Activated CD8-positive, alpha-beta memory T cell treated with anti-CD3 and anti-CD28 coated beads, Interleukin-2, amount 50 U/mL, for 48 hours (primary cell): Measurements from ENCODE around the gene HSPB2.

ENCODE experiments used
- DNase-seq: peaks from one replicate; pipeline ENCODE4 v3.0.0-alpha.2; 2020

Gene HSPB2

GRCh38 chr11:111941963-111942362 is 29.4 kb downstream of the HSPB2 start:
- DNase-seq, result no peak

GRCh38 chr11:111942829-111943228 is 30.3 kb downstream of the HSPB2 start:
- DNase-seq, result no peak

GRCh38 chr11:111944139-111944538 is 31.6 kb downstream of the HSPB2 start:
- no peak for DNase-seq

DNA sequence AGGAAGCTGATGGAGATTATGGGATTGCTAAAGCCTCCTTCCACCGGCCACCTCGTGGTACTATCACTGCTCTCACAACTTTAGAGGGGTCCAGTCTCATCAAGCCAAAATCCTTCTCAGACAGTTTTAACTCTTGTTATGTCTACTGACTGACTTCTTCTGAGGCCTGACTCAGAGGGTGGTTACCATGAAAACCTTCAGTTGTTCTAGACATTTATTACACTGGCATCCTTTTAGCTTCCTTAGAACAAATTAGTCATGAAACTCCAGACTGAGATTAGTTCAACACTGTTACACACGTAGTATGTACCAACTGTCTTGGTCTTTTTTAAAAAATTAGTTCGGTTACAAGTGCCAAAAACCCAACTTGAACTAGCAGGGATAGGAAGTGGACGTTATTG is 32.1 kb downstream of the HSPB2 start:
- no peak for DNase-seq

GRCh38 chr11:111945198-111945597 is 32.7 kb downstream of the HSPB2 start:
- DNase-seq, result no peak

DNA sequence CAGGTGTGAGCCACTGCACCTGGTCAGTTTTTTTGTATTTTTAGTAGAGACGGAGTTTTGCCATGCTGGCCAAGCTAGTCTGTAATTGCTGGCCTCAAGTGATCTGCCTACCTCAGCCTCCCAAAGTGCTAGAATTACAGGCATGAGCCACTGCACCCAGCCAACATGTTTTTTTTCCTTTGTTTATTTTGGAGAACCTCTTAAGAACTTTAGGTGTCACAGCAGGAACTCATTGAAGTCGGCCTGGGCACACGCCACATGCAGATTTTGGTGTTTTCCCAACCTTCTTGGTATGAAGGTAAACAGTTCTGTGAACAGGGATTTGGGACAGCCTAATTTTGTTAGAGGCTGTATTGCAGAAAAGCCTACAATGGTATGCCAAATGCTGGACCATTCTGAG is 34.0 kb downstream of the HSPB2 start:
- DNase-seq, result no peak

- no peak for DNase-seq
Observed at GRCh38 chr11:111947143-111947542, 34.6 kb downstream of the HSPB2 start.

- no peak for DNase-seq
Observed at GRCh38 chr11:111949519-111950426, 37.2 kb downstream of the HSPB2 start.

DNA sequence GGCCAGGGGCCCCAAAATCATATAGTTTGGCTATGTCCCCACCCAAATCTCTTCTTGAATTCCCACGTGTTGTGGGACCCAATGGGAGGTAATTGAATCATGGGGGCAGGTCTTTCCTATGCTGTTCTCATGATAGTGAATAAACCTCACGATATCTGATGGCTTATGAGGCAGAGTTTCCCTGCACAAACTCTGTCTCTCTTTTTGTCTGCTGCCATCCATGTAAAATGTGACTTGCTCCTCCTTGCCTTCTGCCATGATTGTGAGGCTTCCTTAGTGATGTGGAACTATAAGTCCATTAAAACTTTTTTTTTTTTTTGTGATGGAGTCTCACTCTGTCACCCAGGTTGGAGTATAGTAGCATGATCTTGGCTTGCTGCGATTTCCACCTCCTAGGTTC is 39.0 kb downstream of the HSPB2 start:
- DNase-seq, result no peak

DNA sequence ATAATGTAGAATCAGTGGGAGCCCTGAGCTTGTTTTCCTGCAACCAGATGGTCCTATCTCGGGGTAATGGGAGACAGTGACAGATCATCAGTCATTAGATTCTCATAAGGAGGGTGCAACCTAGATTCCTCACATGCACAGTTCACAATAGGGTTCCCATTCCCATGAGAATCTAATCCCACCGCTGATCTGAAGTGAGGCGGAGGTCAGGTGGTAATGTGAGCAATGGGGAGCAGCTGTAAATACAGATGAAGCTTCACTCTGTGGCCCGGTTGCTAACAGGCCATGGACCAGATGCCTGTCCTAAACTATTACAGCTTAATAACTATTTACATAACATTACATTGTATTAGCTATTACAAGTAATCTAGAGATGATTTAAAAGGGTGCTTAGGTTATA is 41.6 kb downstream of the HSPB2 start:
- no peak for DNase-seq

GRCh38 chr11:111957663-111958444 is 45.3 kb downstream of the HSPB2 start:
- DNase-seq, result no peak

DNA sequence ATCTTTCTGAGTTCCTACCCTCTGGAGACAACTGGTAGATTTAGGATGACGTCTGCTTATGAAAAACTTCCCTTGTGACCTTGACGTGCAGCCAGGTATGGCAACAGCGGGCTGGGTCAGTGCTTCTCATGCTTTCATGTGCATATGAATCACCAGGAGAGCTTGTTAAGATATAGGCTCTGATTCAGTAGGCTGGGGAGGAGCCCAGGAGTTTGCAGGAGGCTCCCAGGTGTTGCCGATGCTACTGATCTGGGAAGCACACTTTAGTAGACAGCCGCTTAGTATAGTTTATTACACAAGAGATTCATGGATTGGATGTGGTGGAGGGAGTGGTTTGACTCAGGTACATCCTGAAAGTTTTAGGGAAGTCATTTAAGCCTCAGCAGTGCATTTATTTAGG is 48.4 kb downstream of the HSPB2 start:
- no peak for DNase-seq

GRCh38 chr11:111961389-111962300 is 49.1 kb downstream of the HSPB2 start:
- DNase-seq, result no peak
